PC-3 (cell line): Measurements from ENCODE around the gene SMAD3. TPM values are rescaled to one million over a fixed set of nuclear protein-coding genes. Genes with fewer than 3 reads are reported as not detected.

Experiments
- ATAC-seq: fragments of 200-7000 bp; cut with Tn5 transposase; 2 replicates; pipeline ENCODE4 v1.9.1; 2020; ENCODE audit warnings: mild to moderate bottlenecking, moderate library complexity
- BruUV-seq: library from RNA; stranded (reverse); fragments of 400-500 nt; replicated peaks from 2 replicates; lab custom pipeline; 2021; lab: Mats Ljungman, UMichigan
- CTCF ChIA-PET: fragments of 300-600 bp; sonication (Branson Sonifier 250); formaldehyde crosslinking; loops from one replicate; lab custom pipeline; 2022; ENCODE audit warnings: antibody characterized with exemption; lab: Charles Lee
- POLR2A ChIA-PET: fragments of 300-600 bp; sonication (Branson Sonifier 250); formaldehyde crosslinking; loops from one replicate; lab custom pipeline; 2022; ENCODE audit warnings: antibody characterized with exemption; ENCODE audit not compliant: unreplicated experiment; lab: Charles Lee
- DNase-seq: peaks from one replicate; pipeline ENCODE4 v3.0.0-alpha.2; 2015
- H2AFZ ChIP-seq: fragments of 300-600 bp; sonication (generic); 2 replicates; pipeline ENCODE4 v1.6.0; 2016; ENCODE audit warnings: antibody characterized with exemption, low read length
- H3F3A ChIP-seq: fragments of 300-600 bp; sonication (generic); one replicate; pipeline ENCODE4 v1.6.0; 2017; ENCODE audit warnings: antibody characterized with exemption, low read length, control low read depth, mild to moderate bottlenecking; ENCODE audit not compliant: unreplicated experiment
- H3K27ac ChIP-seq: fragments of 300-600 bp; sonication (generic); 2 replicates; pipeline ENCODE4 v1.5.1; 2016; ENCODE audit warnings: mild to moderate bottlenecking, low read length
- H3K27me3 ChIP-seq: fragments of 300-600 bp; sonication (generic); 2 replicates; pipeline ENCODE4 v1.6.1; 2016; ENCODE audit warnings: low read length, mixed read lengths
- H3K36me3 ChIP-seq: fragments of 300-600 bp; sonication (generic); 2 replicates; pipeline ENCODE4 v1.6.1; 2016; ENCODE audit warnings: low read depth, mixed run types, low read length, mixed read lengths
- H3K4me1 ChIP-seq: fragments of 300-600 bp; sonication (generic); 2 replicates; pipeline ENCODE4 v1.5.1; 2016; ENCODE audit warnings: low read length; ENCODE audit not compliant: insufficient read depth
- H3K4me2 ChIP-seq: fragments of 300-600 bp; sonication (generic); 2 replicates; pipeline ENCODE4 v1.6.0; 2016; ENCODE audit warnings: low read length
- H3K4me3 ChIP-seq: fragments of 300-600 bp; sonication (generic); 2 replicates; pipeline ENCODE4 v1.5.1; 2016; ENCODE audit warnings: mild to moderate bottlenecking, low read length, mixed read lengths
- H3K79me2 ChIP-seq: fragments of 300-600 bp; sonication (generic); 2 replicates; pipeline ENCODE4 v1.6.1; 2017; ENCODE audit warnings: low read length, mixed read lengths
- H3K9ac ChIP-seq: fragments of 300-600 bp; sonication (generic); 2 replicates; pipeline ENCODE4 v1.6.0; 2016; ENCODE audit warnings: mild to moderate bottlenecking, low read length
- H3K9me2 ChIP-seq: fragments of 300-600 bp; sonication (generic); replicated peaks from 2 replicates; pipeline ENCODE4 v1.6.1; 2016; ENCODE audit warnings: mixed run types, low read length, mixed read lengths
- H3K9me3 ChIP-seq: fragments of 300-600 bp; sonication (generic); 2 replicates; pipeline ENCODE4 v1.6.1; 2016; ENCODE audit warnings: low read length, mixed read lengths
- H4K20me1 ChIP-seq: fragments of 300-600 bp; sonication (generic); 2 replicates; pipeline ENCODE4 v1.6.1; 2016; ENCODE audit warnings: low read length, mixed read lengths
- EZH2 ChIP-seq: fragments of 300-600 bp; sonication (generic); IDR thresholded peaks from one replicate; pipeline ENCODE4 v1.6.1; 2017; ENCODE audit warnings: antibody characterized with exemption, mild to moderate bottlenecking, low read length; ENCODE audit not compliant: unreplicated experiment
- EZH2phosphoT487 ChIP-seq: fragments of 300-600 bp; sonication (generic); IDR thresholded peaks from 2 replicates; pipeline ENCODE4 v1.6.1; 2018; ENCODE audit warnings: mild to moderate bottlenecking, antibody characterized with exemption, low read length, borderline replicate concordance
- intact Hi-C: fragments of 100-400 bp; cut with micrococcal nuclease; formaldehyde crosslinking; loops from 2 replicates; pipeline ENCODE4 v1.9.0; 2023
- total RNA-seq: library from RNA; depleted of rRNA; stranded (reverse); fragments of >200 nt; gene quantifications from 2 replicates; pipeline ENCODE4 v1.2.3, GENCODE V29; 2014
- TF ChIP-seq, protein P1 (sequence below): fragments of 300-600 bp; sonication (generic); conservative IDR thresholded peaks from 2 replicates; pipeline ENCODE4 v1.5.1; 2017; ENCODE audit warnings: antibody characterized with exemption, low read depth, mild to moderate bottlenecking, low read length

Gene SMAD3
- total RNA-seq, 1 experiment from 2014 or later, result 75.6 TPM

DNA sequence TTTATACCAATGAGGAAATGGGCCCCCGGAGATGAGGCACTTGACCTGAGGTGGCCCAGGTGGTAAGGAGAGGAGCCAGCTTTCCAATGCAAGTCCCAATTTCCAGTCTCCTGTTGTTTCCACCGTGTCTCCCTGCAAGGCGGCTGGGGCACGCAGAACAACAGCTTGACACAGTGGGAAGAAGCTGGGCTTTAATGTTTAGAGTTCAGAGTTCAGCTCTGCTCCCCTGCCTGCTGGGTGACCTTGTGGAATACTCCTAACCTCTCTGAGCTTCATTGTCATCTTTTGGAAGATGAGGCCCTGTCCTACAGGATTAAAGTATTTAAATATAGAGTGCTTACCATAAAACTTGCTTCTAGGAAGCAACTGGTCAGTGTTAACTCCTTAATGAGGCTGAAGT lies 80.3 kb downstream of the SMAD3 start:
- Histone ChIP-seq H3K27ac (peak overlapping the region; percentile 100), H2AFZ (no peak overlapping the region), H3K4me1 (peaks cover 93% of the 10 kb centered on the region), H3F3A (peaks cover 5% of the 10 kb centered on the region), H3K79me2 (peaks cover 87% of the 10 kb centered on the region), H3K9me2 (no peaks in the 10 kb centered on the region), H3K9ac (peak overlapping the region; percentile 94), H3K4me3 (no peak overlapping the region), H3K36me3 (peaks cover 13% of the 10 kb centered on the region), H4K20me1 (no peaks in the 10 kb centered on the region), H3K27me3 (no peaks in the 10 kb centered on the region), H3K4me2 (0 out of 2 replicates have a peak overlapping the region, but pooled peaks have one; percentile 3), H3K9me3 (no peaks in the 10 kb centered on the region)
- no TSS peak for BruUV-seq
- TF ChIP-seq, protein P1, sequence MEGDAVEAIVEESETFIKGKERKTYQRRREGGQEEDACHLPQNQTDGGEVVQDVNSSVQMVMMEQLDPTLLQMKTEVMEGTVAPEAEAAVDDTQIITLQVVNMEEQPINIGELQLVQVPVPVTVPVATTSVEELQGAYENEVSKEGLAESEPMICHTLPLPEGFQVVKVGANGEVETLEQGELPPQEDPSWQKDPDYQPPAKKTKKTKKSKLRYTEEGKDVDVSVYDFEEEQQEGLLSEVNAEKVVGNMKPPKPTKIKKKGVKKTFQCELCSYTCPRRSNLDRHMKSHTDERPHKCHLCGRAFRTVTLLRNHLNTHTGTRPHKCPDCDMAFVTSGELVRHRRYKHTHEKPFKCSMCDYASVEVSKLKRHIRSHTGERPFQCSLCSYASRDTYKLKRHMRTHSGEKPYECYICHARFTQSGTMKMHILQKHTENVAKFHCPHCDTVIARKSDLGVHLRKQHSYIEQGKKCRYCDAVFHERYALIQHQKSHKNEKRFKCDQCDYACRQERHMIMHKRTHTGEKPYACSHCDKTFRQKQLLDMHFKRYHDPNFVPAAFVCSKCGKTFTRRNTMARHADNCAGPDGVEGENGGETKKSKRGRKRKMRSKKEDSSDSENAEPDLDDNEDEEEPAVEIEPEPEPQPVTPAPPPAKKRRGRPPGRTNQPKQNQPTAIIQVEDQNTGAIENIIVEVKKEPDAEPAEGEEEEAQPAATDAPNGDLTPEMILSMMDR, result no peak
- TF ChIP-seq EZH2, result no peak
- no peak for TF ChIP-seq EZH2phosphoT487
- intact Hi-C loops, result no loop called here
- DNase-seq (no peak), ATAC-seq (no peak)
- POLR2A ChIA-PET, result interaction anchor here (0.6 kb wide), 1 partner anchor 18 kb away, joined by 3 read pairs; no protein-coding TSS in a partner anchor
- CTCF ChIA-PET, result no interaction called here

GRCh38 chr15:67146234-67146633 lies 80.8 kb downstream of the SMAD3 start:
- peak overlapping the region; percentile 100 for H3K27ac ChIP-seq
- peaks cover 92% of the 10 kb centered on the region for H3K4me1 ChIP-seq
- DNase-seq (peak; percentile 61), ATAC-seq (peak; percentile 4)
- no peaks in the 10 kb centered on the region for H3K9me2 ChIP-seq
- no peak overlapping the region for H3K4me3 ChIP-seq
- POLR2A ChIA-PET, result interaction anchor here (0.7 kb wide), 1 partner anchor 9 kb away, joined by 3 read pairs; no protein-coding TSS in a partner anchor
- H3K4me2 ChIP-seq, result peak overlapping the region; percentile 62
- intact Hi-C loops, result no loop called here
- peak overlapping the region; percentile 94 for H3K9ac ChIP-seq
- CTCF ChIA-PET, result no interaction called here
- TF ChIP-seq EZH2phosphoT487, result no peak
- TF ChIP-seq, protein P1, result no peak
- no peak for TF ChIP-seq EZH2
- no peaks in the 10 kb centered on the region for H4K20me1 ChIP-seq
- peaks cover 86% of the 10 kb centered on the region for H3K79me2 ChIP-seq
- H3K36me3 ChIP-seq, result peaks cover 8% of the 10 kb centered on the region
- BruUV-seq, result no TSS peak
- peaks cover 5% of the 10 kb centered on the region for H3F3A ChIP-seq
- no peaks in the 10 kb centered on the region for H3K9me3 ChIP-seq
- no peak overlapping the region for H2AFZ ChIP-seq
- no peaks in the 10 kb centered on the region for H3K27me3 ChIP-seq

DNA sequence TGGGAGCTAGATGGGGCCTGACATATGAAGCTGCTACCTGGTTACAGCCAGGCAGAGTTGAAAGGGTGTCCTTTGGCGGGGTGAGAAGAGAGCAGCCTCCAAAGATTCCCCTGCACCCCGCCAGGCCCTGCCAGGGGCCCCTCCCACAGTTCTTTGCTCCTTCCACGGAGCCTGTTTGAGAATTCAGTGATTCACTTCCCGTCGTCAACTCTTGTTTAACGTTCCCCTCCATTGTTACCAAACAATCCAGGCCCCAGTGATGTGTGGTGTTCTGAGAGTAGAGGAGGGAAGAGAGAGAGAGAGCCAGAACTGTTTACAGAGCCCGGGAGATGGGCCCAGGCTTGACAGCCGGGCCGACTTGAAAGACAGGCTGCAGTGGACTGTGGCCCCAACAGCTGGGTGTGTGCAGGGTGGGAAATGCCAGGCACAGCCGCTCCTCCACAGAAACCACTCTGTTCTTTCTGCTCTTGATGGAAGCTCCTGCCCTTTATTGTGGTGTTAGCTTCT lies 81.5 kb downstream of the SMAD3 start:
- POLR2A ChIA-PET, result interaction anchor here (0.6 to 0.7 kb wide), 4 partner anchors 10 to 209 kb away, joined by 3 to 4 read pairs (median 3); no protein-coding TSS in a partner anchor
- Histone ChIP-seq H3K36me3 (peaks cover 6% of the 10 kb centered on the region; the same call in 1 of the 2 replicates), H3K9me2 (no peaks in the 10 kb centered on the region), H3K4me2 (peak overlapping the region; percentile 78), H3K9ac (peak overlapping the region; percentile 94), H2AFZ (no peak overlapping the region), H3F3A (peaks cover 5% of the 10 kb centered on the region), H3K27me3 (no peaks in the 10 kb centered on the region), H3K9me3 (no peaks in the 10 kb centered on the region), H3K27ac (peak overlapping the region; percentile 100), H3K4me1 (peaks cover 88% of the 10 kb centered on the region), H3K79me2 (peaks cover 86% of the 10 kb centered on the region), H3K4me3 (peak overlapping the region; percentile 42), H4K20me1 (no peaks in the 10 kb centered on the region)
- DNase-seq (peak; percentile 91), ATAC-seq (peak; percentile 45)
- TF ChIP-seq, protein P1, result no peak
- TF ChIP-seq EZH2phosphoT487, result no peak
- TF ChIP-seq EZH2, result no peak
- BruUV-seq, result no TSS peak
- CTCF ChIA-PET, result no interaction called here
- intact Hi-C loops, result no loop called here
